Endothelial cell of umbilical vein (primary cell): Measurements from ENCODE around the gene OCA2. TPM values are rescaled to one million over a fixed set of nuclear protein-coding genes. Genes with fewer than 3 reads are reported as not detected.

ENCODE experiments used
- BruUV-seq: library from RNA; stranded (reverse); fragments of 400-500 nt; replicated peaks from 2 replicates; lab custom pipeline; 2021; lab: Mats Ljungman, UMichigan
- CTCF ChIA-PET: fragments of 300-600, 350-600 bp; sonication (Branson Sonifier 250); formaldehyde crosslinking; loops from one replicate; lab custom pipeline; 2021; ENCODE audit warnings: antibody characterized with exemption, inconsistent platforms; lab: Charles Lee
- POLR2A ChIA-PET: fragments of 300-600, 350-600 bp; sonication (Branson Sonifier 250); formaldehyde crosslinking; loops from one replicate; lab custom pipeline; 2021; ENCODE audit warnings: antibody characterized with exemption, inconsistent platforms; lab: Charles Lee
- DNase-seq: peaks from one replicate; pipeline ENCODE4 v3.0.0-alpha.2; 2011; ENCODE audit warnings: low read depth, low spot score
- FAIRE-seq: peaks from 2 replicates; lab custom pipeline; 2011; peaks lifted over from hg19 to GRCh38; lab: Jason Lieb, UNC
- H2AFZ ChIP-seq: 2 replicates; pipeline ENCODE4 v1.6.0; 2012; ENCODE audit warnings: low read depth, low read length, control low read depth, inconsistent platforms
- H3K27ac ChIP-seq: 2 replicates; pipeline ENCODE4 v1.5.1; 2011; ENCODE audit warnings: low read depth, mild to moderate bottlenecking, control low read depth, low read length, moderate library complexity; ENCODE audit not compliant: insufficient read depth
- H3K27me3 ChIP-seq, 2 experiments: 2 replicates each; pipeline versions ENCODE4 v1.6.0 to v1.6.1; 2011; ENCODE audit warnings: low read length in 2 of 2, mixed read lengths in 1 of 2; ENCODE audit not compliant: control insufficient read depth in 2 of 2, insufficient read depth in 2 of 2
- H3K36me3 ChIP-seq, 2 experiments: 2 replicates in 1 of 2; 3 replicates in 1 of 2; pipeline ENCODE4 v1.5.1; 2011; ENCODE audit warnings: low read length in 2 of 2, mild to moderate bottlenecking in 1 of 2, moderate library complexity in 1 of 2; ENCODE audit not compliant: control insufficient read depth in 2 of 2, insufficient read depth in 2 of 2; ENCODE audit errors: extremely low read depth in 1 of 2
- H3K4me1 ChIP-seq: 3 replicates; pipeline ENCODE4 v1.5.1; 2011; ENCODE audit warnings: mild to moderate bottlenecking, low read length; ENCODE audit not compliant: control insufficient read depth, insufficient read depth; ENCODE audit errors: extremely low read depth
- H3K4me2 ChIP-seq: 2 replicates; pipeline ENCODE4 v1.6.1; 2011; ENCODE audit warnings: low read length, control low read depth, mixed read lengths; ENCODE audit not compliant: insufficient read depth
- H3K4me3 ChIP-seq, 3 experiments: fragments of 200-600 bp in 1 of 3; sonication (generic), shearing (Covaris generic) in 1 of 3; replicated peaks in 1 of 3; 2 replicates each; pipeline ENCODE4 v1.5.1; 2011 to 2016; ENCODE audit warnings: control low read depth in 3 of 3, low read length in 3 of 3, mild to moderate bottlenecking in 2 of 3, inconsistent platforms in 1 of 3, low read depth in 1 of 3, moderate library complexity in 1 of 3; ENCODE audit not compliant: insufficient read depth in 1 of 3
- H3K79me2 ChIP-seq: 2 replicates; pipeline ENCODE4 v1.6.0; 2012; ENCODE audit warnings: low read length, inconsistent platforms; ENCODE audit not compliant: control insufficient read depth, insufficient read depth
- H3K9ac ChIP-seq: replicated peaks from 2 replicates; pipeline ENCODE3; 2011; ENCODE audit warnings: low read length, control low read depth; ENCODE audit not compliant: insufficient read depth; ENCODE audit errors: extremely low read depth
- H3K9me1 ChIP-seq: replicated peaks from 3 replicates; pipeline ENCODE4 v1.6.0; 2011; ENCODE audit warnings: mild to moderate bottlenecking, low read length; ENCODE audit not compliant: control insufficient read depth, insufficient read depth; ENCODE audit errors: extremely low read depth
- H3K9me3 ChIP-seq: replicated peaks from 2 replicates; pipeline ENCODE4 v1.5.1; 2012; ENCODE audit warnings: low read length, inconsistent platforms; ENCODE audit not compliant: control insufficient read depth, insufficient read depth
- H4K20me1 ChIP-seq: replicated peaks from 2 replicates; pipeline ENCODE3; 2011; ENCODE audit warnings: mild to moderate bottlenecking, low read length; ENCODE audit not compliant: control insufficient read depth, insufficient read depth; ENCODE audit errors: extremely low read depth
- EZH2 ChIP-seq: IDR thresholded peaks from 2 replicates; pipeline ENCODE4 v1.6.1; 2012; ENCODE audit warnings: borderline replicate concordance, low read depth, mild to moderate bottlenecking, moderate library complexity, low read length, inconsistent platforms; ENCODE audit not compliant: severe bottlenecking
- FOS ChIP-seq: IDR thresholded peaks from 2 replicates; pipeline ENCODE4 v1.6.1; 2011; ENCODE audit warnings: mild to moderate bottlenecking, low read length, moderate library complexity, borderline replicate concordance; ENCODE audit not compliant: insufficient read depth
- GATA2 ChIP-seq: IDR thresholded peaks from 2 replicates; pipeline ENCODE4 v1.7.0; 2011; ENCODE audit warnings: low read depth, mild to moderate bottlenecking, moderate library complexity, mixed read lengths, low read length; ENCODE audit not compliant: insufficient read length, insufficient read depth
- JUN ChIP-seq: IDR thresholded peaks from 2 replicates; pipeline ENCODE4 v1.6.1; 2011; ENCODE audit warnings: borderline replicate concordance, low read depth; ENCODE audit not compliant: insufficient read length, insufficient read depth
- MYC ChIP-seq: IDR thresholded peaks from one replicate; pipeline ENCODE4 v1.6.1; 2011; ENCODE audit warnings: mild to moderate bottlenecking, low read depth, low read length
- POLR2A ChIP-seq: IDR thresholded peaks from 2 replicates; pipeline ENCODE4 v1.6.1; 2012; ENCODE audit warnings: low read depth, mild to moderate bottlenecking, control low read depth, low read length
- POLR2AphosphoS5 ChIP-seq: IDR thresholded peaks from 2 replicates; pipeline ENCODE4 v1.6.1; 2012; ENCODE audit warnings: low read depth, mild to moderate bottlenecking, control low read depth, low read length, moderate library complexity; ENCODE audit not compliant: insufficient read depth
- dilution Hi-C: fragments of 300-500 bp; cut with MboI; formaldehyde crosslinking; loops from one replicate; pipeline ENCODE4 v1.15.0; 2019; ENCODE audit warnings: low sequenced_read_pairs; ENCODE audit not compliant: extremely low pct_ligation_motif_present
- intact Hi-C: fragments of 100-400 bp; cut with micrococcal nuclease; formaldehyde crosslinking; loops from one replicate; pipeline ENCODE4 v1.10.0; 2022
- polyA plus RNA-seq, 4 experiments: library from polyadenylated mRNA; depleted of rRNA in 3 of 4; stranded (reverse) in 3 of 4; unstranded in 1 of 4; fragments of >200 nt; gene quantifications; 2 replicates each; pipeline versions ENCODE4 v1.2.1 to v1.2.3, GENCODE V29; 2011 to 2012; ENCODE audit warnings: missing spikeins in 1 of 4
- total RNA-seq: library from RNA; stranded (reverse); gene quantifications from 2 replicates; pipeline ENCODE4 v1.2.3, GENCODE V29; 2021
- TF ChIP-seq, protein P1 (sequence below), 2 donors: IDR thresholded peaks; 1 replicate in 1 of 2; 2 replicates in 1 of 2; pipeline ENCODE4 v1.5.1; 2011; ENCODE audit warnings: low read length in 2 of 2, mild to moderate bottlenecking in 2 of 2, moderate library complexity in 2 of 2, control low read depth in 1 of 2, inconsistent platforms in 1 of 2, low read depth in 1 of 2; ENCODE audit not compliant: insufficient read depth in 1 of 2; ENCODE audit errors: extremely low read depth in 1 of 2
- TF ChIP-seq, protein P2 (sequence below): IDR thresholded peaks from 2 replicates; pipeline ENCODE4 v1.6.1; 2011; ENCODE audit not compliant: insufficient read depth, insufficient read length

Gene OCA2
- total and polyA plus RNA-seq, 2 donors (not counting 3 experiments of a cell fraction or from before 2014, with no cell fraction given): not detected

DNA sequence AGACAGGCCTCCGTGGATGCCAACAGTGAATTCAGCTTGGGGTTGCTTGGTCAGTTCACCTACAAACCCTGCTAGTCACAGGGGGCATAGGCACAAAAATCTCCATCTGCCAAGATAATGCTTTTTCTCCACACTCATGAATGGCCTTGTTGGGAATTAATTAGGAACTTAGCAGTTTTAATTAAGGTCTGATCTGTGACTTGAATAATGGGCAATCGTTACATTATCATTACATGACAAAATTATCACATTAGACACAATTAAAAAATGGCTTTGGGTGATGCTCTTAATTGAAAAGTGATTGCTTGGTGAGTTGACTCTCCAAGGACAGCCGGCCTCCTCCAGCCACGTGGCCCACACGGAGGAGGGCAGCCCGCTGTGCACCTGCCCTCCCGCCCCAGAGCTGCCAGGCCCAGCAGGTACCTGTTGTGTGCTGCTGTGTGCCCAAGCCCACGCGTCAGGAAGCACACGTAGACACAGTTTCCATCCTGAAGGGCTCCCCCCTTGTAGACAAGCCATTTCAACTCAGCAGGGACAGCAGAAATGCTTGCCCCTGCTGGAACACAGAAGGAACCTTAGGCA lies 274.2 kb downstream of the OCA2 start:
- TF ChIP-seq GATA2 (no peak), JUN (no peak), POLR2AphosphoS5 (no peak), MYC (no peak), EZH2 (no peak), FOS (no peak), POLR2A (no peak)
- TF ChIP-seq, protein P1, sequence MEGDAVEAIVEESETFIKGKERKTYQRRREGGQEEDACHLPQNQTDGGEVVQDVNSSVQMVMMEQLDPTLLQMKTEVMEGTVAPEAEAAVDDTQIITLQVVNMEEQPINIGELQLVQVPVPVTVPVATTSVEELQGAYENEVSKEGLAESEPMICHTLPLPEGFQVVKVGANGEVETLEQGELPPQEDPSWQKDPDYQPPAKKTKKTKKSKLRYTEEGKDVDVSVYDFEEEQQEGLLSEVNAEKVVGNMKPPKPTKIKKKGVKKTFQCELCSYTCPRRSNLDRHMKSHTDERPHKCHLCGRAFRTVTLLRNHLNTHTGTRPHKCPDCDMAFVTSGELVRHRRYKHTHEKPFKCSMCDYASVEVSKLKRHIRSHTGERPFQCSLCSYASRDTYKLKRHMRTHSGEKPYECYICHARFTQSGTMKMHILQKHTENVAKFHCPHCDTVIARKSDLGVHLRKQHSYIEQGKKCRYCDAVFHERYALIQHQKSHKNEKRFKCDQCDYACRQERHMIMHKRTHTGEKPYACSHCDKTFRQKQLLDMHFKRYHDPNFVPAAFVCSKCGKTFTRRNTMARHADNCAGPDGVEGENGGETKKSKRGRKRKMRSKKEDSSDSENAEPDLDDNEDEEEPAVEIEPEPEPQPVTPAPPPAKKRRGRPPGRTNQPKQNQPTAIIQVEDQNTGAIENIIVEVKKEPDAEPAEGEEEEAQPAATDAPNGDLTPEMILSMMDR (IDR thresholded peaks at IDR 0.05; ENCODE audit: extremely low read depth in 1 of 2, insufficient read depth in 1 of 2, low read depth in 1 of 2, low read length in 2 of 2): no peak
- TF ChIP-seq, protein P2, sequence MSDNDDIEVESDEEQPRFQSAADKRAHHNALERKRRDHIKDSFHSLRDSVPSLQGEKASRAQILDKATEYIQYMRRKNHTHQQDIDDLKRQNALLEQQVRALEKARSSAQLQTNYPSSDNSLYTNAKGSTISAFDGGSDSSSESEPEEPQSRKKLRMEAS: no peak
- Histone ChIP-seq H3K79me2 (no peaks in the 10 kb centered on the region), H4K20me1 (no peaks in the 10 kb centered on the region), H3K4me3 (no peak overlapping the region), H3K9ac (no peak overlapping the region), H3K4me1 (no peaks in the 10 kb centered on the region), H3K4me2 (no peak overlapping the region), H3K9me3 (peaks cover 8% of the 10 kb centered on the region), H2AFZ (no peak overlapping the region), H3K27me3 (no peaks in the 10 kb centered on the region), H3K36me3 (no peaks in the 10 kb centered on the region), H3K27ac (no peak overlapping the region), H3K9me1 (no peaks in the 10 kb centered on the region)
- DNase-seq (no peak), FAIRE-seq (no peak)
- BruUV-seq: no TSS peak
- intact Hi-C loops (no loop called here), dilution Hi-C loops (no loop called here)
- CTCF ChIA-PET: no interaction called here
- POLR2A ChIA-PET: no interaction called here
